HG02678 (cell line): ENCODE measurements around the gene EIF2S3B.

Experiments used
- ATAC-seq: cut with Tn5 transposase; IDR thresholded peaks from one replicate; pipeline ENCODE4 v1.9.1; 2021; ENCODE audit warnings: mild to moderate bottlenecking, moderate library complexity; ENCODE audit not compliant: unreplicated experiment

The EIF2S3B gene

GRCh38 chr12:10553148-10553547 is 47.5 kb downstream of the EIF2S3B start:
- ATAC-seq, result no peak

- no peak for ATAC-seq
Measured at GRCh38 chr12:10554228-10554755, 48.6 kb downstream of the EIF2S3B start.

GRCh38 chr12:10554756-10555481 is 49.2 kb downstream of the EIF2S3B start:
- ATAC-seq, result no peak

- ATAC-seq, result peak; percentile 14
Measured at GRCh38 chr12:10557329-10557728, 51.6 kb downstream of the EIF2S3B start.

- ATAC-seq, result peak; percentile 56
Measured at GRCh38 chr12:10557766-10558165, 52.1 kb downstream of the EIF2S3B start.
